ENCODE data around the gene MAP4.
A peak's percentile ranks its signal among the peaks of the same experiment; 100 is the strongest.

MAP4 gene

GRCh38 chr3:47857151-47857550 is 159.1 kb downstream of the MAP4 start:
- Histone ChIP-seq H3K27ac (ENCODE audit: low read depth, low read length) (no peak overlapping the region), H3K9ac (ENCODE audit: low read length) (no peak overlapping the region), H4K8ac (ENCODE audit: low read depth, low read length) (no peak overlapping the region), H3K4me3 (ENCODE audit: low read depth, low read length) (no peak overlapping the region), H4K91ac (ENCODE audit: low read depth, low read length) (no peak overlapping the region), H3K23ac (ENCODE audit: low read length) (no peak overlapping the region), H2BK5ac (ENCODE audit: low read depth, low read length, poor library complexity) (no peak overlapping the region), H2AFZ (ENCODE audit: insufficient read depth, low read length, poor library complexity) (no peak overlapping the region), H3K4me2 (ENCODE audit: low read length) (no peak overlapping the region), H3K14ac (ENCODE audit: low read length) (no peak overlapping the region), H3K27me3 (ENCODE audit: insufficient read depth, low read length) (no peaks in the 10 kb centered on the region), H3K79me2 (ENCODE audit: control insufficient read depth, insufficient read depth, low read length, poor library complexity) (no peaks in the 10 kb centered on the region), H3K4ac (ENCODE audit: low read depth, low read length) (no peak overlapping the region), H3K9me3 (ENCODE audit: insufficient read depth, low read depth, low read length) (no peaks in the 10 kb centered on the region), H3K4me1 (ENCODE audit: control insufficient read depth in 1 of 2, insufficient read depth in 2 of 2, low read length in 2 of 2) (no peaks in the 10 kb centered on the region), H2BK120ac (ENCODE audit: insufficient read depth, low read length, poor library complexity) (no peak overlapping the region), H3K18ac (ENCODE audit: low read length) (no peak overlapping the region), H3K36me3 (ENCODE audit: control insufficient read depth in 1 of 2, insufficient read depth in 2 of 2, low read length in 2 of 2) (peaks cover 63 to 70% of the 10 kb centered on the region in 2 experiments), H2AK5ac (ENCODE audit: low read length) (no peak overlapping the region), H4K12ac (ENCODE audit: low read depth, low read length) (no peak overlapping the region), H3K79me1 (ENCODE audit: low read length) (no peaks in the 10 kb centered on the region), H2BK12ac (ENCODE audit: low read length) (no peak overlapping the region)
- no CpG with 5 or more reads among the region's 2 CpGs for WGBS (ENCODE audit: extremely low coverage, insufficient coverage, insufficient read length)
- DNase-seq: no peak

DNA sequence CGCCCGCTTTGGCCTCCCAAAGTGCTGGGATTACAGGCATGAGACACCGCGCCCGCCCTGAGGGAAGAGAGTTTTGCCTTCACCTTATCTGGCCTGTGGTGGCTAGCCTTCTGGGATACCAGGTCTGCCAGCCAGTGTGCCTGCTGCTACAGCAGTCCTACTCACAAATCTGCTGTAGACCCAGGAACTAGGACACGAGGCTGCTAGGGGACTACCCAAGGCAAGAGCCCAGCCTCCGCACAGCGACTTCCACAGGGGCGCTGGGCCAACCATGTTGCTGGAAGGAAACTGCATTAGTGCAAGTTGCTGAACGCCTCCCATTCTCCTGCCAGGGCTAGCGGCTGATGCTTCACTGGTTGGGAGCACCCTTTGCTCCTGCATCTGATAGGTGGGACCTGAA is 159.5 kb downstream of the MAP4 start:
- Histone ChIP-seq H2BK120ac (ENCODE audit: insufficient read depth, low read length, poor library complexity) (no peak overlapping the region), H4K12ac (ENCODE audit: low read depth, low read length) (peak overlapping the region; percentile 21), H3K14ac (ENCODE audit: low read length) (no peak overlapping the region), H4K8ac (ENCODE audit: low read depth, low read length) (no peak overlapping the region), H2AK5ac (ENCODE audit: low read length) (no peak overlapping the region), H3K36me3 (ENCODE audit: control insufficient read depth in 1 of 2, insufficient read depth in 2 of 2, low read length in 2 of 2) (peaks cover 66 to 74% of the 10 kb centered on the region in 2 experiments), H4K91ac (ENCODE audit: low read depth, low read length) (no peak overlapping the region), H3K9me3 (ENCODE audit: insufficient read depth, low read depth, low read length) (no peaks in the 10 kb centered on the region), H3K27me3 (ENCODE audit: insufficient read depth, low read length) (no peaks in the 10 kb centered on the region), H3K4me2 (ENCODE audit: low read length) (no peak overlapping the region), H2BK12ac (ENCODE audit: low read length) (no peak overlapping the region), H2AFZ (ENCODE audit: insufficient read depth, low read length, poor library complexity) (no peak overlapping the region), H3K4me1 (ENCODE audit: control insufficient read depth in 1 of 2, insufficient read depth in 2 of 2, low read length in 2 of 2) (no peaks in the 10 kb centered on the region), H3K27ac (ENCODE audit: low read depth, low read length) (no peak overlapping the region), H3K18ac (ENCODE audit: low read length) (no peak overlapping the region), H3K79me2 (ENCODE audit: control insufficient read depth, insufficient read depth, low read length, poor library complexity) (no peaks in the 10 kb centered on the region), H2BK5ac (ENCODE audit: low read depth, low read length, poor library complexity) (no peak overlapping the region), H3K23ac (ENCODE audit: low read length) (no peak overlapping the region), H3K4ac (ENCODE audit: low read depth, low read length) (no peak overlapping the region), H3K79me1 (ENCODE audit: low read length) (no peaks in the 10 kb centered on the region), H3K4me3 (ENCODE audit: low read depth, low read length) (no peak overlapping the region), H3K9ac (ENCODE audit: low read length) (no peak overlapping the region)
- WGBS (ENCODE audit: extremely low coverage, insufficient coverage, insufficient read length): no CpG with 5 or more reads among the region's 11 CpGs
- DNase-seq: no peak

DNA sequence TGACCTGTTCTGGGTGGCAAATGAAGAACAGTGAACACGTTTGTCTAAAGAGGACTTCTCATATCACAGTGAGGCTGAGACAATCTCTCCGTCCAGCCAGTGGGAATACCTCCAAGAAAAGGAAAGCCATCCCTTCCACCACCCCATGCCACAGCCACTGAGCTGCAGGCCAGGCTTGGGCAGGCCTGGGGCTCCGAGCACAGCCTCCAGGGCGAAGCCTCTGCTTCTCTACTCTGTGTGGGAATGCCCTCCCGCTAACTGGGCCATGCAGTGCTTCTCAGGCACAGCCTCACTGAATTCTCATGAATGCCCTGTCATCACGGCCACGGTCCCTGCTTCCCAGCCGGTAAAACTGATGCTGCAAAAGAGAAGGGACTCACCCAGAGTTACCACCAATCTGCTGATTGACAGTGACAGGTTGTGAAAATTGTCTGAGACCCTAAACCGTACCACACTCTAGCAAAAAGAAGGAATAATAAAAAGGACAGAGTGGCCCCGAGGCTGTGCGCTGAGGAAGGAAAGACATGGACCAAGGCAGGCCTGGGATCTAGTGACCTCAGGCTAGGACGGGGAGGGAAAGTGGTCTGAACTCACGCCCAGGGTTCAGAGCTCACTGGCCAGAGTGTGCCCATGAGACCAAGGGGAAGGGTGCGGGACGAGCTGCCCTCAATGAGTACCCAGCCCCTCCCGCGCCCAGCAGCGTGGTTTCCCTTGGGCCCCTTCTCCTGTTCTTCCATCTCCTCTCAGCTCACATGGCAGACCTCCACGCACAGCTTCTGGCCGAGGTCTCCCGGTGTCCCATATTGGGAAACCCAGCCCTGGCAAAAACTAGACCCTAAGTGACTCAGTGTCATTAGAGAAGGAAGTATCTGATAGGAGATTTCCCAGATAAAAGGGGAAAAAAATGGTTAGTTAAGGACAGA is 160.5 kb downstream of the MAP4 start:
- no peaks in the 10 kb centered on the region for H3K9me3 ChIP-seq (ENCODE audit: insufficient read depth, low read depth, low read length)
- no peak overlapping the region for H3K9ac ChIP-seq (ENCODE audit: low read length)
- H2BK5ac ChIP-seq (ENCODE audit: low read depth, low read length, poor library complexity): no peak overlapping the region
- H3K4me3 ChIP-seq (ENCODE audit: low read depth, low read length): no peak overlapping the region
- no peaks in the 10 kb centered on the region for H3K79me2 ChIP-seq (ENCODE audit: control insufficient read depth, insufficient read depth, low read length, poor library complexity)
- H3K18ac ChIP-seq (ENCODE audit: low read length): no peak overlapping the region
- no peak overlapping the region for H3K27ac ChIP-seq (ENCODE audit: low read depth, low read length)
- no peak overlapping the region for H2BK12ac ChIP-seq (ENCODE audit: low read length)
- no peaks in the 10 kb centered on the region for H3K4me1 ChIP-seq (ENCODE audit: control insufficient read depth in 1 of 2, insufficient read depth in 2 of 2, low read length in 2 of 2)
- H4K12ac ChIP-seq (ENCODE audit: low read depth, low read length): no peak overlapping the region
- WGBS (ENCODE audit: extremely low coverage, insufficient coverage, insufficient read length): no CpG with 5 or more reads among the region's 21 CpGs
- peaks cover 70 to 82% of the 10 kb centered on the region in 2 experiments for H3K36me3 ChIP-seq (ENCODE audit: control insufficient read depth in 1 of 2, insufficient read depth in 2 of 2, low read length in 2 of 2)
- H3K4ac ChIP-seq (ENCODE audit: low read depth, low read length): no peak overlapping the region
- no peak overlapping the region for H2AFZ ChIP-seq (ENCODE audit: insufficient read depth, low read length, poor library complexity)
- H4K8ac ChIP-seq (ENCODE audit: low read depth, low read length): no peak overlapping the region
- no peaks in the 10 kb centered on the region for H3K79me1 ChIP-seq (ENCODE audit: low read length)
- no peak overlapping the region for H3K23ac ChIP-seq (ENCODE audit: low read length)
- H3K27me3 ChIP-seq (ENCODE audit: insufficient read depth, low read length): no peaks in the 10 kb centered on the region
- H4K91ac ChIP-seq (ENCODE audit: low read depth, low read length): no peak overlapping the region
- no peak overlapping the region for H2BK120ac ChIP-seq (ENCODE audit: insufficient read depth, low read length, poor library complexity)
- H2AK5ac ChIP-seq (ENCODE audit: low read length): no peak overlapping the region
- no peak overlapping the region for H3K14ac ChIP-seq (ENCODE audit: low read length)
- peak in 1 of 2 donors; percentile 27 for DNase-seq
- H3K4me2 ChIP-seq (ENCODE audit: low read length): no peak overlapping the region

GRCh38 chr3:47854720-47855455 is 161.3 kb downstream of the MAP4 start:
- H3K79me1 ChIP-seq (ENCODE audit: low read length): no peaks in the 10 kb centered on the region
- H4K12ac ChIP-seq (ENCODE audit: low read depth, low read length): no peak overlapping the region
- H3K27me3 ChIP-seq (ENCODE audit: insufficient read depth, low read length): no peaks in the 10 kb centered on the region
- no peak overlapping the region for H4K8ac ChIP-seq (ENCODE audit: low read depth, low read length)
- H2AK5ac ChIP-seq (ENCODE audit: low read length): no peak overlapping the region
- H3K4me1 ChIP-seq (ENCODE audit: control insufficient read depth in 1 of 2, insufficient read depth in 2 of 2, low read length in 2 of 2): no peaks in the 10 kb centered on the region
- H3K4me2 ChIP-seq (ENCODE audit: low read length): no peak overlapping the region
- H3K27ac ChIP-seq (ENCODE audit: low read depth, low read length): no peak overlapping the region
- H3K4ac ChIP-seq (ENCODE audit: low read depth, low read length): no peak overlapping the region
- no peak overlapping the region for H2AFZ ChIP-seq (ENCODE audit: insufficient read depth, low read length, poor library complexity)
- H3K23ac ChIP-seq (ENCODE audit: low read length): no peak overlapping the region
- no peak overlapping the region for H3K14ac ChIP-seq (ENCODE audit: low read length)
- H3K79me2 ChIP-seq (ENCODE audit: control insufficient read depth, insufficient read depth, low read length, poor library complexity): no peaks in the 10 kb centered on the region
- H3K9ac ChIP-seq (ENCODE audit: low read length): no peak overlapping the region
- H2BK5ac ChIP-seq (ENCODE audit: low read depth, low read length, poor library complexity): no peak overlapping the region
- DNase-seq: no peak
- H3K9me3 ChIP-seq (ENCODE audit: insufficient read depth, low read depth, low read length): no peaks in the 10 kb centered on the region
- WGBS (ENCODE audit: extremely low coverage, insufficient coverage, insufficient read length): no CpG with 5 or more reads among the region's 14 CpGs
- no peak overlapping the region for H3K4me3 ChIP-seq (ENCODE audit: low read depth, low read length)
- no peak overlapping the region for H4K91ac ChIP-seq (ENCODE audit: low read depth, low read length)
- H2BK120ac ChIP-seq (ENCODE audit: insufficient read depth, low read length, poor library complexity): no peak overlapping the region
- no peak overlapping the region for H2BK12ac ChIP-seq (ENCODE audit: low read length)
- H3K36me3 ChIP-seq (ENCODE audit: control insufficient read depth in 1 of 2, insufficient read depth in 2 of 2, low read length in 2 of 2): peaks cover 75 to 86% of the 10 kb centered on the region in 2 experiments
- H3K18ac ChIP-seq (ENCODE audit: low read length): no peak overlapping the region

All from trophoblast cell (in vitro differentiated cells and primary cell).